GM19025 (cell line): ENCODE measurements around the gene ABHD15.

Experiments
- ATAC-seq: cut with Tn5 transposase; IDR thresholded peaks from one replicate; pipeline ENCODE4 v1.9.1; 2021; ENCODE audit warnings: mild to moderate bottlenecking, low read depth, moderate library complexity; ENCODE audit not compliant: unreplicated experiment

ABHD15 gene

GRCh38 chr17:29595107-29595942, 28.5 kb upstream of the ABHD15 start:
- ATAC-seq, result no peak

GRCh38 chr17:29594519-29595090, 27.8 kb upstream of the ABHD15 start:
- ATAC-seq, result no peak

GRCh38 chr17:29593591-29594518, 27.0 kb upstream of the ABHD15 start:
- no peak for ATAC-seq

DNA sequence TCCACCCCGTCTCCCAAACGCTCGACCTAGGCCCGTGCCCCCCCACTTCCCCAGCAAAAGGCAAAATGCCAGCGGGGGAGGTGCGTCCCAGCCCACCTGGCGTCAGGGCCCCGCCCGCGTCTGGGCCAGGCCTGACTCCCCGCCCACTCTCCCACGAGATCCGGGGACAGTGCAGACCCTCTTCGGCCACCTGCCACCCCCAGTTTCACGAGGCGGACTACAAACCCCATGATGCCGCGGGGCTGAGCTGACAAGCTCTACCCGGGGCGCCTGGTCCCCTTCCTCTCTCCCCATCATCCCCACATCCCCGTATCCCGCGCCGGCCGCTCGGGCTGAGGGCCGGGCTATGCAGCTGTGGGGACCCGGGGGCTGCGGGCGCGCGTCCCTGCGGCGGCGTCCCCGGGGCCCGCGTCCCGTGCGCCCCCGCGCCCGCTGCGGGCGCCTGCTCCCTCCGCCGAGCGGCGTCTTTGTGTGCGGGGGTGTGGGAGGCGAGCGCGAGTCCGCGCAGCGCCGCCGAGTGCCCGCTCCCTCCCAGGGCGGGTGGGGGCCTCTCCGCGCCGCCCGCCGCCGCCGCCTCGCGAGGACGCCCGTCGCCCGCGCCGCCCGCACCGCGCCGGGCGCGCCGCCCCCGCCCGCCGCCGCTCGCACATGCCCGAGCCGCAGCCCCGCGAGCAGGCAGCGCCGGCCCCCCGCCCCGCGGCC, 26.2 kb upstream of the ABHD15 start, which contains the start of gene ANKRD13B:
Gene ANKRD13B (plus strand): TSS at position 283 of the 702 bp plus-strand sequence. CDS start 490 bp downstream, outside the sequence.
- no peak for ATAC-seq

DNA sequence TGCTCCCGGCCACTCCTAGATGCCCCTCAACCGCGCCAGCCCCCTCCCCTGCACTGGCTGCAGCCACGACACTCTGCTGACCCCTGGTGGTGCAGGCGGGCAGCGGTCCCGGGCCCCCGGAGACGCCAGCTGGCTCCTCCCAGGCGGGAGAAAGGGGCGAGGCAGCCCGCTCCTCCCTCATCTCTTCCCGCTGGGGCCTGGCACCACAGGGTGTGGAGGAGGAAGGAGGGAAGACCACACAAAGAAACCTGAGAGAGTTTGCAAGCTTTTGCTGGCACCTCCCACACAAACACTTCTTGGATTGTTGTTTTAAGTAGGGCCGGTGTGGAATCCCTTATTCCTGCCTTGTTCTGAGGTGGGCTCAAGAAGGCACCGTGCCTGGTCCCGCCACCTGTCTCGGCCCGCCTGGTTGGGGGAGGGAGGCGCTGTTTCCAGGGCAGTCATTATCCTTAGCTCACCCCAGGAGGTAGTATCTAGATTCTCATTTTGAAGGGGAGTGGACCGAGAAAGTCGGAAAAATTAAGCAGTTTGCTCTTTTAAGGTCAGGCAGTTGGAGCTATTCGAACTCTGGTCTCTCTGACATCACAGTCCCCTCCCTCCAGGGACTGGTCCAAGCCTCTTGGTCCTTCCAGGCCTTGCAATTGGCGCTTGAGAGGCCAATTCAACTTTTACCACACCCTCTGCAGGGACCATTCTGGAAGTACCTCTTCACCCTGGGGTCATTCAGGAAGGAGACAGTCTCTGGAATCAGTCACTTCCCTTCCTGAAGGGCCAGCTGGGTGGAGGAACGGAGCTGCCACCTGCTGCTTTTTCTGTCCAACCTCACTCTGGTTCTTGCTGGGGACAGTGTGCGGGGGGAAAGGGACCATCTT, 25.1 kb upstream of the ABHD15 start:
- ATAC-seq, result no peak

GRCh38 chr17:29591146-29591736, 24.4 kb upstream of the ABHD15 start:
- ATAC-seq, result no peak

- no peak for ATAC-seq
Observed at GRCh38 chr17:29590411-29591145, 23.7 kb upstream of the ABHD15 start.

DNA sequence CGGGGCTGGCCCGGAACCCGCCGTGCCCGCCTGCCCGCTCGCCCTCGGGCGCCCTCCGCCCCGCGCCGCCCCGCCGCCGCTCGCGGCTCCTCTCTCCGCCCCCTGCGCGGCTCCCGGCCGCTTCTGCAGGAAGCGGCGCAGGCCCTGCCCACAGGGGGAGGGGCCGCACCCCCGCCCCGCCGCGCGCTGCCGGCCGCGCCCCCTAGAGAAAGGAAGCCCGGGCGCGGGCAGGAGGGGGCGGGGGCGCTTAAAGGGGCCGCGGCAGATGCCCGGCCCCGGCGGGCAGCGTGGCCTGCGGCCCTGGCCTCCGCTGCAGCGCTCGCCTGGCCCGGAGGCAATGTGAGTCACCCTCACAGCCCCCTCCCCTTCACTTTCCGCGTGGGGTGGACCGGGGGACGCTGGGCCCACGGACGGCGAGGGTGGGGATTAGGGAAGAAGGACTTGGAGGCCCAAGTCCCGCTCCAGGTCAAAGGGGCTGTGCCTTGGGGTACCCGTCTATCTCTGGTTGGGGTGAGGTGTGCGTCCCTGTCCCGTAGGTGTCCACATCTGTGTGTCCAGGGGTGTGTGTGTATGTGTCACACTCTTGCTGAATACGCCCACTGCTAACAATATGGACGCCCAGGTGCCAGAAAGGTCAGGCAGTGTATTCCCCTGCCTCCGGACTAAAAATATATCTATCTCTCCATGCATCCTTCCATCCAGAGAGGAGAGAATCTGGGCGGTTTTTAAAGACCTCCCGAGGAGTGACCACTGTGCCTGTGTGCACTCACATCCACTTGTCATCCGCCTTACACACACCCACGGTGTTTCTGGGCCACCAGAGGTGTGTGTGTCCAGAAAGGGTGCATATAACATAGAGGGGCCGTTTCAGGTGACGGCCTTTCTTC, 22.9 kb upstream of the ABHD15 start, which contains the start of gene GIT1:
Gene GIT1 (minus strand): TSS at position 125 of the 887 bp plus-strand sequence. CDS start 270 bp downstream, outside the sequence.
- peak; percentile 70 for ATAC-seq

DNA sequence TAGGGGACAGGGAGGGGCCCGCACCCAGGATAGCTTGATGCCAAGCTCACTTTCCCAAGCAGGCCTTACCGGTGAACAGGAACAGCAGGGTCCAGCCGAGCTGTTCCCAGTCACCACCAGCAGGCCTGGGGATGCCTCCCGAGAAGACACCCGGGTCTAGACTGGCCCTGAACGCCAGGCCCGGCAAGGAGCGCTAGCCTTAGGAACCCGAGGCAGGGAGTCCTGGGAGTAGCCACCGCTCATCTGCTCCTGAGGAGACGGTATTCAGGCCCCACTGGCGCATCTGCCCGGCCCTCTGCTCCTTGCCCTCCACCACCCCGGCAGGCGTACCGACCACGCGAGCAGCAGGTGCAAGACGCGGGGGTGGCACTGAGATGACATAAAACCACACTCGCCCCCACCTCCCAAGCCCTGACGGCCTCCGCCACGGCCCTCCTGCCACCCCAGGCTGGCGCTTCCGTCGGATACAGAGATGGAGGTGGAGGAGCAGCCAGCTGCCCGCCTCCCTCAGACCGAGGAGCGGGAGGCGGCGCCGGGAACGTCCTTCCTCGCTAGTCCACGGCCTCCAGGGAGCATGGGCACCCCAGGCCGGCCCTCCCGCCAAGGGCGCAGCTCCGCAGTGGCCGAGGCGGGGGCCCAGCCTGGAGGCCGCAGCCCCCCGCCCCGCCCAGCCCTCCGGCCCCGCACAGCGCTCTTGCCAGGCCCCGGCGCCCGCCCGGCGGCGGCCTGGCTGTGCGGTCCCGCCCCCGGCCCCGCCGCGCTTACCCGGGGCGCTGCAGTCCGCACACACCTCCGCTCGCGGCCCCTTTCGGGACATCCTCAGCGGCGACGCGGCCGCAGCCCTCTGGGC, 21.9 kb upstream of the ABHD15 start:
- ATAC-seq, result peak; percentile 20

- no peak for ATAC-seq
Observed at GRCh38 chr17:29588017-29588561, 21.3 kb upstream of the ABHD15 start.

DNA sequence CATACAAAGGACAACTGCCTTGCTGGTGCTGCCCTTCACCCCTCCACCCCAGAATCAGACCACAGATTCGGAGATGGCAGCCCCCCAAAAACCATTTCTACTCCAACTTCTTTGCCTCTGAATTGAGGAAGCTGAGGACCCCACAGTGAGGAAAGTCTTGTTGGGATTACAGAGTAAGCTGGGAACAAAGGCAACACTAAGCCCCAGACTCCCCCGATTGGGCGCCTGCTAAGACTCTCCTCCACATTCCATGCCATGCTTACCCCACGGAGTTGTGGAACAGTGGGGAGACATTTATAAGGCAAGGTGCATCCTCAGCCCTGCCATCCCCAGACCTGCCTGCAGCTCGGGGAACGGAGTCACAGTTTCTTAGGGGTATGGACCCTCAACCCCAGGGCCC, 20.8 kb upstream of the ABHD15 start:
- ATAC-seq, result no peak

GRCh38 chr17:29586676-29587469, 20.0 kb upstream of the ABHD15 start:
- ATAC-seq, result no peak

GRCh38 chr17:29585080-29585751, 18.4 kb upstream of the ABHD15 start:
- ATAC-seq, result no peak

- no peak for ATAC-seq
Observed at GRCh38 chr17:29584452-29585079, 17.7 kb upstream of the ABHD15 start.
